GF-D8 (cell line): ENCODE measurements around the gene ABCB6.

Source experiments
- DNase-seq: peaks from one replicate; lab custom pipeline; 2025; lab: John Stamatoyannopoulos, UW

ABCB6 gene

DNA sequence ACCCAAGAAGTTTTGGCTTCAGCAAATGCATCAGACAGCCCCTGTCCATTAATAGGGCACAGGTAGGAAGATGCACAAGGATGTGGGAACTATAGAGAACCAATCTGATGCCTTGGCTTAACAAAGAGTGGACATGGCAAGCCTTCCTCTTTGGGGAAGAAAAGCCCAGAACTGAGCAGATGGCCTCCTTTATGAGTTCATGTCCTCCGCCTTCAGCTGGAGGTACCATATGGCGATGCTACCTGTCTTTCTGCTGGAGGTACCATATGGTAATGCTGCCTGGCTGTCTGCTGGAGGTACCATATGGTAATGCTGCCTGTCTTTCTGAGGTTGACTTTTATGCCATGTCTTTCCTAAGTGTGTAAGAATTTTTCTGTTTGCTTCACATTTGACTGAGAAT, 34.6 kb downstream of the ABCB6 start:
- DNase-seq, result no peak

DNA sequence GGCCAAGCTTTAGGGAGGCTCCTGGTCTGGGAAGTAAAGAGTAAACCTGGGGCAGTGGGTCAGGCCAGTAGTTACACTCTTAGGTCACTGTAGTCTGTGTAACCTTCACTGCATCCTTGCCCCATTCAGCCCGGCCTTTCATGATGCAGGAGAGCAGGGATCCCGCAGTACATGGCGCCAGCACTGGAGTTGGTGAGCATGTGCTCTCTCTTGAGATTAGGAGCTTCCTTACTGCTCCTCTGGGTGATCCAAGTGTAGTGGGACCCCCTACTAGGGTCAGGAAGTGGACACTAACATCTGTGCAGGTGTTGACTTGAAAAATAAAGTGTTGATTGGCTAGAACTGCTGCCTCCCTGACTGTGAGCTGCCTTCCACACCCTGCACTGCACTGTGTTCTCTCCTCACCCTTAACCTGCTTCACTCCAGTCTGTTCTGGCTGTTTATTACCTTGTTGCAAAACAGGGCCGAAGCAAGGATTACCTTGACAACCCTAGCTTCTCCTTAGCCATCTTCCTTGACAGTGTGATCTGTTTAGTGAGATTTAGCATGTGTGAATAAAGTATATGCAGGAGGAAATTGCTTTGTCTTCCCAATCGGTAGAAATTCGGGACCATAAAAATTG, 35.5 kb downstream of the ABCB6 start:
- DNase-seq, result no peak

DNA sequence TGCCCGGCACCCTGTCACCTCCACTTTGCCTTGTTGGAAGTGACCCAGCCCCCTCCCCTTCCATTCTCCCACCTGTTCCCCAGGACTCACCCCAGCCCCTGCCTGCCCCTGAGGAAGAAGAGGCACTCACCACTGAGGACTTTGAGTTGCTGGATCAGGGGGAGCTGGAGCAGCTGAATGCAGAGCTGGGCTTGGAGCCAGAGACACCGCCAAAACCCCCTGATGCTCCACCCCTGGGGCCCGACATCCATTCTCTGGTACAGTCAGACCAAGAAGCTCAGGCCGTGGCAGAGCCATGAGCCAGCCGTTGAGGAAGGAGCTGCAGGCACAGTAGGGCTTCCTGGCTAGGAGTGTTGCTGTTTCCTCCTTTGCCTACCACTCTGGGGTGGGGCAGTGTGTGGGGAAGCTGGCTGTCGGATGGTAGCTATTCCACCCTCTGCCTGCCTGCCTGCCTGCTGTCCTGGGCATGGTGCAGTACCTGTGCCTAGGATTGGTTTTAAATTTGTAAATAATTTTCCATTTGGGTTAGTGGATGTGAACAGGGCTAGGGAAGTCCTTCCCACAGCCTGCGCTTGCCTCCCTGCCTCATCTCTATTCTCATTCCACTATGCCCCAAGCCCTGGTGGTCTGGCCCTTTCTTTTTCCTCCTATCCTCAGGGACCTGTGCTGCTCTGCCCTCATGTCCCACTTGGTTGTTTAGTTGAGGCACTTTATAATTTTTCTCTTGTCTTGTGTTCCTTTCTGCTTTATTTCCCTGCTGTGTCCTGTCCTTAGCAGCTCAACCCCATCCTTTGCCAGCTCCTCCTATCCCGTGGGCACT, 36.2 kb downstream of the ABCB6 start:
- no peak for DNase-seq

DNA sequence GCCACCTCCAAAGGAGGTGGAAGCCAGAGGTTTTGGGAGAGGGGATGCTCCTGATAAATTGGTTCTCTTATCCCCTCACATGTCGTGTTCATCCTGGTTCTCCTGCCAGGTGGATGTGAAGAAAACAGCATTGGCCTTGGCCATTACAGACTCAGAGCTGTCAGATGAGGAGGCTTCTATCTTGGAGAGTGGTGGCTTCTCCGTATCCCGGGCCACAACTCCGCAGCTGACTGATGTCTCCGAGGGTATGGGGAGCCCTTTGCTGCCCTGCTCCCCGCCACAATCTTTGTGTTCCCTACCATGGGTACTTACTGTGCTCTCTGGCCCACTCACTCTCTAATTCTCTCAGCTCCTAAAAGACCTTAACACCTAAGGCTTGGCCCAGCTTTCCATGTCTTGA, 37.2 kb downstream of the ABCB6 start:
- DNase-seq, result no peak

DNA sequence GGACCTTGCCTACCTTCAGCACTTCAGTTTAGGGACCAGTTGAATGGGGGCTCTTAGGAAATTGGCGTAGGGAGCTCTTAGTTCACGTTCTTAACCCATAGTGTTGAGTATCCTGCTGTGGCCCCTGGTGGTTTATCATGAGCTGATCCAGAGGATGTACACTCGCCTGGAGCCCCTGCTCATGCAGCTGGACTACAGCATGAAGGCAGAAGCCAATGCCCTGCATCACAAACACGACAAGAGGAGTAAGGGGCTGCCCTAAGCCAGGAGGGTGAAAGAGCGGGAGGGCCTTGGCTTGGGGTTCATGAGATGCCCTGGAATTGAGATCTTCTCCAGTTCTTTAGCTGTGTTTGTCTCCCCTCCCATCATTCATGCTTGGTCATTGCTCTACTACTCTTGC, 37.8 kb downstream of the ABCB6 start:
- no peak for DNase-seq

DNA sequence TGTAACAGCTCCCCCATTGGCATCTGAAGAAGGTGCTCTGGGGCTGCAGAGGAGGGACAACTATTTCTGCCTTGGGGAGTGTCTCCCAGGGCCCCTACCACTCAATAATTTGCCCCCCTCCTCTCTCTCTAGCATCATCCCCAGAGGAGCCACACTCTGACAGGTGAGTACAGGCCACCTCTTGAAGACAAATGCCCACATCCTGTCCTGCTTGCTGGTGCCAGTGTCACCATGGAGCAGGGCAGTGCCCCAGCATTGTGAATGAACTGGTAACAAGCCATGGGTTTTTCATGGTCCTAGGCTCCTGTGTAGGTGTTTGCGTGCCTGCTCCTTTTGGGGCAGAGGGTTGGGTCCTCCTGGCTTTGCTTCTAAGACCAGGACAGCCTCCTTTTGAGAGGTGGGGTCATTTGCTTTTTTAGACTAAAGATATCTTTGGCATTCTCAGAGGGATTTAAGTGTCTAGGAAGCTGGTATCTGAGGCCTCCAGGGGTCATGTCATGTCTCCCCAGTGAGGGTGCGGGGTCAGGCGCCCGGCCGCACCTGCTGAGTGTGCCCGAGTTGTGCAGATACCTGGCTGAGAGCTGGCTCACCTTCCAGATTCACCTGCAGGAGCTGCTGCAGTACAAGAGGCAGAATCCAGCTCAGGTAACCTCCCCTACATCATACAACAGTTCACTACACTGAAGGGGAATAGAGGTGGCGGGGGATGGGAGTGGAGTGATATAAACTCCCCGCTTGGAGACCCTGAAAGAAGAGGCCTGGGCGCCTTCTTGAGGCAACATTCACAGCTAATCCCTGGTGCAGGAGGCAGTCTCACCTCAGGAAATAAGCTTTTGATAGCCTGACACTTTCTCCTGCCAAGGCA, 38.9 kb downstream of the ABCB6 start:
- no peak for DNase-seq

DNA sequence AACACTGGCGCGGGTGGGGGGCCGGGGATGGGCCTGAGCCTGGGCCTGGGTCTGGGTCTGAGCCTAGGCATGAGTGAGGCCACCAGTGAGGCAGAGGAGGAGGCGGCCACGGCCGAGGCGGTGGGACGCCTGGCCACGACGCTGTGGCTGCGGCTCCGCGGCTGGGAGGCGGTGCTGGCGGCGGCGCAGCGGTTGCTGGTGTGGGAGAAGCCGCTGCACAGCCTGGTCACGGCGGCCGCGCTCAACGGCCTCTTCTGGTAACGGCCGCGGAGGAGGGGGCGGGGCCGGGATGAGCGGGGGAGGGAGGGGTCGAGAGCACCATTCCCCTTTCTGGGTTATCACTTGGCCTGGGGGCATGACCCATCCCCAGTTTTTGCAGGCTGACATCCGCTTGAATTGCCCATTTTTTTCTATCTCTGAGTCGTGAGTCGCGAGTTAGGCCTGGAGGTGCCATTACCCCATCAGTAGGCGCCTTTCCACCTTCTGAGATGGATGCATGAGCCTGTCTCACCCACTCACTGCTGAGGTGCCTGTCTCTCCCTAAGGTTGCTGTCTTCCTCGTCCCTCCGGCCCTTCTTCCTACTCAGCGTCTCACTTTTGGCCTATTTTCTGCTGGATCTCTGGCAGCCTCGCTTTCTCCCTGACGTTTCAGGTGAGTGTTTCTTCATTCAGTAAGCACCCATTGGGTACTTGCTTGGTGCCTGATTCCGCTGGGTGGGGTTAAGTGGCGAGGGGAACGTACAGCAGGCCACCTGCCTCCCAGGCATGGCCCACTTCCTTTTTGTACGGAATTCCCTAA, 40.2 kb downstream of the ABCB6 start:
- DNase-seq, result no peak

DNA sequence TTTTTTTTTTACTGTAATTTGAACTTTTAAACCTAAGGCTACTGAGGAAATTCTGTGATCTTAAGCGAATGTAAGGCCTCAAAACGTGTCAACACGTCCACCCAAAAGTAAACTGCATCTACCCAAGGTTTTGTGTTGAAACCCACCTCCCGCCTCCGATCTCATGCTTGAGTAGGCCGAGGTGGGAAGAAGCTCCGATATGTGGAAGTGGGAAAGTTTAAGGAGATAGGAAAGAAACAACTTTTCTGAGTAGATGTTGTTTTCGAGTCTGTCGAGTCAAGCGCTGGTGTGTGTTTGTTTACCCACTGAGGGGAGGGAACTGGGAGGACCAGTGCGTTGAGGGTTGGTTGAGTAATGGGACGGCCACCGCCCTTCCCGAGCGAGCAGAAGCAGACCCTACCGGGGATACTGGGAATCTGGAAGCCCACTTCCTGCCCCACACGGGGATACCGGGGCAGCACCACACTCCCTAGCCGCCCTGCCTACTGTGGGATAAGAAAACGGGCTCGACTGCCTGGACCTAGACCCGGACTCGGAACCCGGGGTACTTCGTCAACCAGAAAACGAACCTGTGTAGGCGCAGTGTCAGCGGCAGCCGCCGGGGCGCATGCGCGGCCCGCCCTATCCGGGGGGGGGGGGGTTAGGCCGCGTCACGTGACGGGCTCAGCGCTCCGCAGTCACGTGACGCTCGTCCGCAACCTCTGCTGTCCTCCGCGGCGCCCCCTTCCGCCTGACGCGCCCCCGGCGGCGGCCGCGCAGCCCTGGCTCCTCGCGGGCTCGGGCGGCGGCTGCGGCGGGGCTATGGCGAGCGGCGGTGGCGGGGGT, 41.0 kb downstream of the ABCB6 start, which contains the start of gene RETREG2:
RETREG2 (plus strand) TSS at position 724 of the 825 bp plus-strand sequence; CDS start at position 802, 78 bp downstream.
- peak; percentile 65 for DNase-seq

DNA sequence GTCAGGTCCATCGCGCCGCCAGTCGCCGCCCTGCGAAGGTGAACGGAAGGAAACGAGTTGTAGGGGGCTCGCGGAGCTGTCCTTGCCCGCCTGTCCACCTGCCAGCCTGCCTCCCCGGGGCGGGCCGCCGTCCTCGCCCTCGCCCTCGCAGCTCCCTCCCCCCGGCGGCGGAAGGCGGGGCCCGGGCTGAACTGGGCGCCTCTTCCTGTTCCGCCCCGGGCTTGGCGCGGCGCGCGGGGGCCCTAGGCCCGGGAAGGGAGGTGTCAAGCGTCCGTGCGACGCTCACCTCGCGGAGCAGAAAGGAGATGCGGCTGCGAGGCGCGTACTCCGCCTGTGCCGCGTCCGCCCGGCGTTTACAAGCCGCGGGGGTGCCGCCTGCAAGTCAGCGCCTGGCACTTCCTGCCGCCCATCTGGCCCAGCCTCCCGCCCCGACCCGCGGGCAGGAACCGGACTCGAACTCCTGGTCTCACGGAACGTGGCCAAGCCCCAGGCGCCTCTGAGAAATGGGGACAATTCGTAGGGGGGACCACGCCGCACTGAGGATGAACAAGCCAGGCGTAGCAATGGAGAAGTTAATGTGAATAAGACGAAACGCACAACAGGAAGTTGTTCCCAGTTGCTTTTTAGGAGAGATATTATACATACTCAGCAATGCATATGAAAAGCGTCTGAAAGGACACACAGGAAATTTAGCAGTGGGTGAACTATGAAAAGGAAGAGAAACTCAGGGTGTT, 41.8 kb downstream of the ABCB6 start, which contains the start of gene CNPPD1:
CNPPD1 (minus strand) TSS at position 108 of the 734 bp plus-strand sequence; CDS start at position 11, 97 bp downstream.
- peak; percentile 75 for DNase-seq

DNA sequence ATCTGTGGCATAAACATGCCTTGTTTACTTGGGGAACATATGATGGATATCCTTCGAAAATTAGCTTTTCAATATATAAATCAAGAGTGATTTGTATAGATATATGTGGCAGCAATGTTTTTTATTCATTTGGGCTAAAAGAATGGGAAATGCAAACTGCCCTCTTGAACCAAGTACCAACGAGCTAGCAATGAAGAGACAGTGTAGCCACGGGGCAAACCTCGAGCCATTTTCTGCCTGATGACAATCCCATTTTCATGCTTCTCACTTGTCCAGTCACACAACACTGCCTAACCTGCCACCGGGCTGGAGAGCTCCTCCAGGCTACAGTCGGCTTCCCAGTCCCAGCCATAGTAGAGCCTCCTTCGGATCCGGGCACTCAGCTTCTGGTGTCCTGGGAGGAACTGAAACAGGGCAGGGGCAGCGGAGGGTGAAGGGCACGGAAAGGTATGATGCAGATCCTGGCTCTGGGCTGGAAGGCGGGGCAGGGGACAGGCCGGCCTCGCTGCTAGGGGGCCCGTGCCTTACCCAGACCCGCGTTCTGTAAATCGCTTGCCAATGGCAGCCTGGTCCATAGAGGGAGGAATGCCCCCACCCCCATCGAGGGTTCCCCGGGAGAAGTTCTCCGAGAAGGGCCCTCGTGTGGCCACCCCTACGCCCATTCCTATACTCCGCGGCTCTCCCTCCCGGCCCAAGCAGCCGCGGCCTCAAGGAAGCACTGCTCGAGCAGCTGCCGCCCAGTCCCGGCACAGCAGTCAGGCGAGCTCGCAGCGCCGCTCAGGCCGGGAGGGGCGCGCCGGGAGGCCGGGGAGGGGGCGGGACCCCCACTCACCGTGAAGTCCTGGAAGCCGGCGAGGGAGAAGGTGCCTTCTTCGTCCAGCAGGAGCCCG, 42.6 kb downstream of the ABCB6 start:
- DNase-seq, result peak; percentile 15

DNA sequence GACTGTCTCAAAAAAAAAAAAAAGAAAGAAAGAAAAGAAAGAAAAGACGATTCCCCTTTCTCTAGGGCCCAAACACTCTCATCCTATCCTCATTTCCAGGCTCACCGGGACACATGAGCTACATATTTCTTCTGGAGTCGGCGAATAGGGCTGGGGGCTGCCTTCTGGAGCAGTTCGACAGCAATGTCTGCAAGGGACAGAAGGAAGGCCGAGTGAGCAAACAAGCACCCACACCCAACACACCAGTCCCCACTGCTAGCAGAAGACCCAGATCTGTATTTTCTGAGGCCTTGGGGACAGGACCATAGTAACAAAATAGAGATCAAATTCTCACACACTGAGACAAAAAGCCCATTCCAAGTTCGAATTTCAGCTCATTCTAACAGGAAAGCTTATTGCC, 43.3 kb downstream of the ABCB6 start:
- DNase-seq, result no peak

DNA sequence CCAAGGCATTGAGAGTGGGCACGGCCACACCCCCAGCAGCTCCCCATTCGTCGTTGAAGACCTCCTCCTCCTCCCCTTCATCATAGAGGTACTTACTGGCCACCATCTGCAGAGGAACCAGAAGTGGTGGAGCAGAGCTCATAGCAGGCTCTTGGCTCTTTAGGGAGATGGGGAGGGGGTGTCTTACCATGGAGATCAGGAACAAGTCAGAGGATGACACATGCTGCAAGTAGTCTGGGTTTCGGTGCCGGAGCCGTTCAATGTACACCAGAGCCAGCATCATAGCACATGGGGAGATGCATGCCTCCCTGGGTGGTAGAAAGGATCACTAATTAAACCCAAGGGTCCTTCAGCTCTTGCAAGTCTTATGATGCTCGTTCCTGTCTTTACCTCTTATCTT, 44.0 kb downstream of the ABCB6 start:
- DNase-seq, result no peak

DNA sequence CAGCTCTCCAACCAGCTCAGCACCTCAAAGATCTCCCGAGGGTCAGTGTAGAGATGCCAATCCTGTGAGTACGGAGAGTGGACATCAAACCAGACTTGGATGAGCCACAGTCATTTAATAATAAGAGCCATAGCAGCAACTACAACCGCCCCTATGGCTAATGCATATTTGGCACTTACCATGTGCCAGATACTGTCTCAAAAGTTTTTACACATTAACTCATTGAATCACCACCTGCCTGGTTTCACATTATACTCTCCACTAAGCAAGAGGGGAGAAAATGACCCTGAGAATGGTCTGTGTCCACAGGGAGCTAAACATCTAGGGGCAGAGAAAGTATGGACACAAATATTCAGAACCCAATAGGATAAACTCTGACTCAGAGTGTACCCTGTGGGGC, 44.6 kb downstream of the ABCB6 start:
- no peak for DNase-seq

DNA sequence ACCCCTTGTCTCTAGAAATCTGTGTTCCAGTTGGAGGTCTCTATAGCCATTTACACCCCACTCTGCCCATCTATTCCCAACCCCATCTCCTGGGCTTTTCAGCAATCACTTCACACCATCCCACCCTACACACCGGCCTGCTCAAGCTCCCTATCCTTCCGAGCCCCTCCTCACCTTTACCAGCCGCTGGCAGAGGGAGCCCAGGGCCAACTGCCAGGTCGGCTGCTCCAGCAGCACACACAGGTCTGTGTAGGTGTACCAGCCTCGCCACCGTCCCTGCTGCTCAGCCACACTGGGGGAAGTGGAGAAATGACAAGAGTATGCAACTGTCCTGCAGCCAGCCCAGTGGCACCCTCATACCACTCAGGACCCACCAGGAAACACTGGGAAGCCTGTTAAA, 45.6 kb downstream of the ABCB6 start:
- no peak for DNase-seq

DNA sequence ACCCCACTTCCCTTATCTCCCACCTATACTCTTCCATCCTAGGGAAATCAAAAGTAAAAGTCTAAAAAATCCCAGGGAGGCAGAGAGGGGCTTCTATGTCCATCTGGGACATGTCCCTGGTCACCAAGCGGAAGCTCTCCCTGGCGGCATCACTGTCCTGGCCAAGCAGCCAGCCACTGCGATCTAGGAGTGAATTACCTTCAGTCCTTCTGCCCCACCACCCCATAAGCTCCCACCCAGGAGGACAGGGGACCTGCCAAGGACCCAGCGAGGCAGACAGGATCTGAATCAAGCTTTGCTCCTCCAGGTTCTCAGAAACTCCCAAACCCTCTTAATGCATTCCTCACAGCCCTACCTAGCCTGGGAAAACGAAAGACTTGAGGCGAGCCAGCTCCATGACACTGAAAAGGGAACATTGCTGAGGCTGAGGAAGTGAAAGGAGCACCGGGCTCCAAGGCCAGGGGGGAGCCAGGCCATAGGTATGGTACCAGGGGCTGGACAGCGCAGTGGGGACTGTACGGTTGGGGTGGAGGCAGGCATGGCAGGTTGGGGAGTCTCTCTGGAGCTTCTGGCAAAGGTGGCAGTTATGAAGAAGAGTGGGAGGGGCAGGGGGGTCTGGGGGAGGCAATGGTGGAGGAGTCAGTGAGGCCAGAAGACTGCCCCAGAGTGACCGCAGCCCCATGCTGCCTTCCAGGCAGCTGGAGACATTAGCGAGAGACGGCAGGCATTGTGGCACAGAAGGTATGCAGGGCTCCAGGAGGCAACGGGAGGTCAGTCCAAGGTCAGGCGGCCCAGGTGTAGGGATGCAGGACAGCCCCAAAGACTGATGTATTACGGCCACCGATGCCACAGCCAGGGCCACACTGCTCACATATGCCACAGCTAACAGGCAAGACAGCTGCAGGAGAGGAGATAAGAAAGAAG, 46.3 kb downstream of the ABCB6 start:
- no peak for DNase-seq

DNA sequence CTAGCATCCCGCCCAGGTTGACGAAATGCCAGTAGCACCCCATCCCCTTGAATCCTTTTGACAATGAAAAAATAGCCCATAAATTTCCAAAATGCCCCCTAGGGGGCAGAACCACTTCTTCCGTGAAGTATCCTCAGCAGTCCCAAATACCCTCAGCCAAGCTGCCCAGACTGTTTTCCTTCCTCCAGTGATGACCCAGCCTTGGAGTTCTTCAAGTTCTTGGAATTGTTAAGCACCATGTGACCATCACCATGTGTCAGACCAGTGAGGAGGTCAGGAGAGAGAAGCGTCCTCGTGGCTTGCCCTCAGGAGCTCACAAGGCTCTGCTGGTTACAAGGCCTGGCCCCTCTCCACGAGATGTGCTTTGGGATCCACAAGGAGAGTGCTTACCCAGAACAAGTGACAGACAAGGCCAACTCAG, 47.5 kb downstream of the ABCB6 start:
- DNase-seq, result no peak

DNA sequence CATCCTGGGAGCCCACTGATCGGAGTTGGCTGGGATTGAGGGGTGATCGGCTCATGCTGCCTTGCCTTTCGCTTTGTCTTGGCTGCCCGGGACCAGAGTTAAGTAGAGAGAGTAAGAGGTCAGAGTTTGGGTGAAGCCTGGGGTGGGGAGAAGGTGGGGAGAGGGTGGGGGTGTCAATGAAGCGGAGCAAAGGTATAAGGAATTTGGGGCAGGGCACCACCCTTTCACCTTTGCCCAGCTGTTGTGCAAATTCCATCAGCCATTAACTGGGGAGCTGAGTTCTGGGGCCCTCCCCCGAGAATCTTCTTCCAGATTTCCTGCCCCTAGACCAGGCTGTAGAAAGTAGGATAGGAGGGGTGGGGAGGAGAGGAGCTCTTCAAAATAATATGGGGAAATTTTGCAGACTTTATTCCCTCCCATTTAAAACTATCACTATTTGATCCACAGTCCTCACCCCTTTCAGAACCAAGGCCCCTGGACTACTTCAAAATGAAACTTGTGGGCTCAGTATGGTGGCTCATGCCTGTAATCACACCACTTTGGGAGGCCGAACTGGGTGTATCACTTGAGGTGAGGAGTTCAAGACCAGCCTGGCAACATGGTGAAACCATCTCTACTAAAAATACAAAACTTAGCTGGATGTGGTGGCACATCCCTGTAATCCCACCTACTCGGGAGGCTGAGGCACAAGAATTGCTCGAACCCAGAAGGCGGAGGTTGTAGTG, 48.7 kb downstream of the ABCB6 start, which contains the start of gene SLC23A3:
SLC23A3 (minus strand) TSS at position 100 of the 725 bp plus-strand sequence; CDS start at position 55, 45 bp downstream.
- DNase-seq, result no peak
